HEK293 (cell line): ENCODE data around the gene LDLRAP1.
A peak's percentile ranks its signal among the peaks of the same experiment; 100 is the strongest.
"Not testable (repeated sequence)": the region's sequence is repeated elsewhere in the genome, so short reads cannot be mapped to it uniquely, and the experiment has no call there.

ENCODE experiments used
- CTCF ChIA-PET: fragments of 350-600 bp; formaldehyde crosslinking; extraction: SDS; loops from one replicate; lab custom pipeline; 2021; ENCODE audit warnings: antibody characterized with exemption; lab: Yijun Ruan, JAX
- POLR2A ChIA-PET: fragments of 300-600 bp; formaldehyde crosslinking; extraction: SDS; loops from one replicate; lab custom pipeline; 2020; ENCODE audit warnings: antibody characterized with exemption, inconsistent platforms; lab: Yijun Ruan, JAX
- H3K27ac ChIP-seq: fragments of 200-500 bp; sonication (Bioruptor generic); 2 replicates; pipeline ENCODE4 v1.5.1; 2014; ENCODE audit warnings: low read depth, low read length, control low read depth, inconsistent platforms; ENCODE audit errors: extremely low read depth
- H3K36me3 ChIP-seq, 2 experiments: fragments of 200-500 bp in 1 of 2; sonication (Bioruptor generic) in 1 of 2; 1 replicate in 1 of 2; 2 replicates in 1 of 2; pipeline ENCODE4 v1.5.1; 2014 to 2017; ENCODE audit warnings: inconsistent platforms in 2 of 2, low read length in 2 of 2; ENCODE audit not compliant: control insufficient read depth in 2 of 2, insufficient read depth in 1 of 2
- H3K4me1 ChIP-seq: fragments of 200-500 bp; sonication (Bioruptor generic); 2 replicates; pipeline ENCODE4 v1.5.1; 2014; ENCODE audit warnings: mild to moderate bottlenecking, low read length, inconsistent platforms; ENCODE audit not compliant: control insufficient read depth, insufficient read depth
- H3K4me3 ChIP-seq: 2 replicates; pipeline ENCODE4 v1.5.1; 2011; ENCODE audit warnings: low read depth, mild to moderate bottlenecking, control low read depth, low read length, moderate library complexity
- H3K9me3 ChIP-seq: fragments of 200-500 bp; sonication (Bioruptor generic); 2 replicates; pipeline ENCODE4 v1.5.1; 2014; ENCODE audit warnings: low read depth, low read length, inconsistent platforms; ENCODE audit not compliant: control insufficient read depth, insufficient read depth
- PRDM1 ChIP-seq: fragments of 450-650 bp; formaldehyde crosslinking; IDR thresholded peaks from 2 replicates; pipeline ENCODE4; 2016; ENCODE audit warnings: missing biosample characterization, missing genetic modification characterization
- SETDB1 ChIP-seq: IDR thresholded peaks from one replicate; pipeline ENCODE4 v1.6.1; 2017; ENCODE audit warnings: mild to moderate bottlenecking, low read length, moderate library complexity, mixed read lengths; ENCODE audit not compliant: insufficient read length
- ZBTB21 ChIP-seq: fragments of 450-650 bp; formaldehyde crosslinking; IDR thresholded peaks from 2 replicates; pipeline ENCODE4 v1.5.1; 2017; ENCODE audit warnings: missing biosample characterization, missing genetic modification characterization
- ZBTB8A ChIP-seq: fragments of 450-650 bp; formaldehyde crosslinking; IDR thresholded peaks from 2 replicates; pipeline ENCODE4 v1.5.1; 2016; ENCODE audit warnings: missing biosample characterization, missing genetic modification characterization
- ZNF10 ChIP-seq: fragments of 450-650 bp; formaldehyde crosslinking; IDR thresholded peaks from 2 replicates; pipeline ENCODE4 v1.5.1; 2017; ENCODE audit warnings: missing biosample characterization, missing genetic modification characterization
- ZNF146 ChIP-seq: fragments of 450-650 bp; formaldehyde crosslinking; IDR thresholded peaks from 2 replicates; pipeline ENCODE4 v1.5.1; 2016; ENCODE audit warnings: missing biosample characterization, missing genetic modification characterization
- ZNF24 ChIP-seq: fragments of 450-650 bp; formaldehyde crosslinking; IDR thresholded peaks from 2 replicates; pipeline ENCODE4 v1.5.1; 2016; ENCODE audit warnings: missing biosample characterization, missing genetic modification characterization
- ZNF248 ChIP-seq: fragments of 450-650 bp; formaldehyde crosslinking; IDR thresholded peaks from 2 replicates; pipeline ENCODE4 v1.5.1; 2017; ENCODE audit warnings: missing biosample characterization, missing genetic modification characterization
- ZNF433 ChIP-seq: fragments of 450-650 bp; formaldehyde crosslinking; IDR thresholded peaks from 2 replicates; pipeline ENCODE4 v1.5.1; 2016; ENCODE audit warnings: missing biosample characterization, missing genetic modification characterization, low read depth
- ZNF473 ChIP-seq: fragments of 450-650 bp; formaldehyde crosslinking; IDR thresholded peaks from 2 replicates; pipeline ENCODE4 v1.5.1; 2017; ENCODE audit warnings: missing biosample characterization, missing genetic modification characterization
- ZNF548 ChIP-seq: fragments of 450-650 bp; formaldehyde crosslinking; IDR thresholded peaks from 2 replicates; pipeline ENCODE4 v1.5.1; 2016; ENCODE audit warnings: missing biosample characterization, missing genetic modification characterization
- ZNF580 ChIP-seq: fragments of 450-650 bp; formaldehyde crosslinking; IDR thresholded peaks from 2 replicates; pipeline ENCODE4 v1.5.1; 2016; ENCODE audit warnings: missing biosample characterization, missing genetic modification characterization
- ZNF624 ChIP-seq: fragments of 450-650 bp; formaldehyde crosslinking; IDR thresholded peaks from 2 replicates; pipeline ENCODE4 v1.5.1; 2017; ENCODE audit warnings: missing biosample characterization, missing genetic modification characterization
- ZNF629 ChIP-seq: fragments of 450-650 bp; formaldehyde crosslinking; IDR thresholded peaks from 2 replicates; pipeline ENCODE4 v1.5.1; 2017; ENCODE audit warnings: missing biosample characterization, missing genetic modification characterization
- ZNF701 ChIP-seq: fragments of 450-650 bp; formaldehyde crosslinking; IDR thresholded peaks from 2 replicates; pipeline ENCODE4 v1.5.1; 2016; ENCODE audit warnings: missing biosample characterization, missing genetic modification characterization
- ZNF76 ChIP-seq: fragments of 450-650 bp; formaldehyde crosslinking; IDR thresholded peaks from 2 replicates; pipeline ENCODE4; 2016; ENCODE audit warnings: low read depth, missing biosample characterization, missing genetic modification characterization, borderline replicate concordance
- ZNF768 ChIP-seq: fragments of 450-650 bp; formaldehyde crosslinking; IDR thresholded peaks from 2 replicates; pipeline ENCODE4 v1.5.1; 2018; ENCODE audit warnings: missing biosample characterization, mild to moderate bottlenecking, missing genetic modification characterization
- ZNF830 ChIP-seq: fragments of 450-650 bp; IDR thresholded peaks from 2 replicates; pipeline ENCODE4 v1.5.0; 2018; ENCODE audit warnings: missing biosample characterization, missing genetic modification characterization, low read depth, mild to moderate bottlenecking, moderate library complexity
- ZSCAN4 ChIP-seq: fragments of 450-650 bp; formaldehyde crosslinking; IDR thresholded peaks from 2 replicates; pipeline ENCODE4 v1.5.1; 2017; ENCODE audit warnings: missing biosample characterization, missing genetic modification characterization

The LDLRAP1 gene

DNA sequence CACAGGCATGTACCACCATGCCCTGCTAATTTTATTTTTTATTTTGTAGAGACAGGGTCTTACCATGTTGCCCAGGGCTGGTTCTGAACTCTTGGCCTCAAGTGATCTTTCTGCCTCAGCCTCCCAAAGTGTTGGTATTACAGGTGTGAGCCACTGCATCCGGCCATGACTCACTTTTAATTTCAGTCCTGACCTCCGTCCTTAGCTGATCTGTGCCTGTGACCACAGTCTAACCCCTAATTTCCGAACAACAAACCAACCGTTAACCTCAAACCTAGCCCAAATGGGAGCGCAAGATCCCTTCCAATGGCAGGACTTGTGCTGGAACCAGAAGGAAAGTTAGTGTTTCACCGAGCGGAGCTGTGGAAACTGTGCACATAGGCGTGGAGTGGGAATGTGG is 43.9 kb downstream of the LDLRAP1 start (continued):
- TF ChIP-seq ZBTB21 (tag by site-specific recombination) (no peak), PRDM1 (tag by site-specific recombination) (no peak), ZNF248 (no peak), ZNF24 (tag by site-specific recombination) (no peak), ZNF830 (tag by site-specific recombination) (no peak), ZNF624 (tag by site-specific recombination) (no peak), ZNF580 (no peak), ZNF433 (tag by site-specific recombination) (no peak), ZNF76 (tag by site-specific recombination) (no peak), SETDB1 (no peak)
- TF ChIP-seq, all 188 proteins: peak for 0

DNA sequence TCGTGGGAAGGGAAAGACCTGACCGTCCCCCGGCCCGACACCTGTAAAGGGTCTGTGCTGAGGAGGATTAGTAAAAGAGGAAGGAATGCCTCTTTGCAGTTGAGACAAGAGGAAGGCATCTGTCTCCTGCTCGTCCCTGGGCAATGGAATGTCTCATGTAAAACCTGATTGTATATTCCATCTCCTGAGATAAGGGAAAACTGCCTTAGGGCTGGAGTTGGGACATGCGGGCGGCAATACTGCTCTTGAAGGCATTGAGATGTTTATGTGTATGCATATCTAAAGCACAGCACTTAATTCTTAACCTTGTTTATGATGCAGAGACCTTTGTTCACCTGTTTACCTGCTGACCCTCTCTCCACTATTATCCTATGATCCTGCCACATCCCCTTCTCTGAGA is 44.8 kb downstream of the LDLRAP1 start:
- CTCF ChIA-PET, H3K9me3 ChIP-seq, H3K4me3 ChIP-seq, H3K27ac ChIP-seq, POLR2A ChIA-PET, H3K36me3 ChIP-seq, H3K4me1 ChIP-seq: not testable (repeated sequence)

GRCh38 chr1:25588786-25589185 is 45.4 kb downstream of the LDLRAP1 start:
- CTCF ChIA-PET, H3K27ac ChIP-seq, H3K4me3 ChIP-seq, H3K4me1 ChIP-seq, POLR2A ChIA-PET, H3K9me3 ChIP-seq, H3K36me3 ChIP-seq: not testable (repeated sequence)

GRCh38 chr1:25590096-25590824 is 46.9 kb downstream of the LDLRAP1 start:
- Histone ChIP-seq H3K36me3 (no peaks in the 10 kb centered on the region), H3K27ac (no peak overlapping the region), H3K4me1 (no peaks in the 10 kb centered on the region), H3K4me3 (no peak overlapping the region), H3K9me3 (no peaks in the 10 kb centered on the region)
- CTCF ChIA-PET = interaction anchor here (0.6 kb wide), 1 partner anchor 137 kb away, joined by 3 read pairs; no protein-coding TSS in a partner anchor
- POLR2A ChIA-PET = no interaction called here
- no peak for TF ChIP-seq ZNF701
- TF ChIP-seq ZNF473 = no peak
- TF ChIP-seq ZNF10 (tag by site-specific recombination) = no peak
- no peak for TF ChIP-seq ZNF629 (tag by site-specific recombination)

DNA sequence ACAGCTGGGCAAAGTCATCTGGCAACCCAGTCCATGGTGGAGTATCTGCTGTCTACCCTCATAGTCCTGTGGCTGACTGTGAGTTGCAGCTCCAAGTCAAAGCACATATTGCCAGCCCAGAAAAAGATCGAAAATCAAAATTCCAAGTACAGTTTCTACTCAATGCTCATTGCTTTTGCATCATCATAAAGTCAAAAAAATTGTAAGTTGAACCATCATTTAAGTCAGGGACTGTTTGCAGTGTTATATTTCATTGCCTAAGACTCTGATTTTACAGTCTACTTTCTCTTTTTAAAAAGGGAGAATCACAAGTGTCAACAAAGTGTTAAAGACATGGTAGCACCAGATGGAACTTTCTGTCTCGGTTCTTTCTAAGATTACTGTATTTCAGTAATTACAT is 50.5 kb downstream of the LDLRAP1 start:
- no peak for TF ChIP-seq ZBTB8A (tag by site-specific recombination)
- no peak for TF ChIP-seq ZNF768 (tag by site-specific recombination)
- no peak for TF ChIP-seq ZSCAN4
- TF ChIP-seq ZNF146 = no peak
- TF ChIP-seq PRDM1 (tag by site-specific recombination) = 0 out of 2 replicates have a peak, but pooled peaks have one; percentile 31
- TF ChIP-seq ZNF548 (tag by site-specific recombination) = no peak
- no peak overlapping the region for H3K27ac ChIP-seq
- H3K4me3 ChIP-seq = no peak overlapping the region
- no peaks in the 10 kb centered on the region for H3K36me3 ChIP-seq
- H3K4me1 ChIP-seq = no peaks in the 10 kb centered on the region
- ChIA-PET CTCF (interaction anchor here (1.0 kb wide), 1 partner anchor 218 kb away, joined by 3 read pairs; no protein-coding TSS in a partner anchor), POLR2A (no interaction called here)
- H3K9me3 ChIP-seq = no peaks in the 10 kb centered on the region
